Stimulated activated CD4-positive, alpha-beta T cell treated with anti-CD3 and anti-CD28 coated beads, TNF-alpha, amount 100 ng/mL, for 4 hours (primary cell): ENCODE results near the gene DLL1.

Experiments used
- DNase-seq, 3 experiments: peaks; one replicate each; pipeline ENCODE4 v3.0.0-alpha.2; 2020; ENCODE audit warnings: low read depth in 3 of 3

The DLL1 gene

DNA sequence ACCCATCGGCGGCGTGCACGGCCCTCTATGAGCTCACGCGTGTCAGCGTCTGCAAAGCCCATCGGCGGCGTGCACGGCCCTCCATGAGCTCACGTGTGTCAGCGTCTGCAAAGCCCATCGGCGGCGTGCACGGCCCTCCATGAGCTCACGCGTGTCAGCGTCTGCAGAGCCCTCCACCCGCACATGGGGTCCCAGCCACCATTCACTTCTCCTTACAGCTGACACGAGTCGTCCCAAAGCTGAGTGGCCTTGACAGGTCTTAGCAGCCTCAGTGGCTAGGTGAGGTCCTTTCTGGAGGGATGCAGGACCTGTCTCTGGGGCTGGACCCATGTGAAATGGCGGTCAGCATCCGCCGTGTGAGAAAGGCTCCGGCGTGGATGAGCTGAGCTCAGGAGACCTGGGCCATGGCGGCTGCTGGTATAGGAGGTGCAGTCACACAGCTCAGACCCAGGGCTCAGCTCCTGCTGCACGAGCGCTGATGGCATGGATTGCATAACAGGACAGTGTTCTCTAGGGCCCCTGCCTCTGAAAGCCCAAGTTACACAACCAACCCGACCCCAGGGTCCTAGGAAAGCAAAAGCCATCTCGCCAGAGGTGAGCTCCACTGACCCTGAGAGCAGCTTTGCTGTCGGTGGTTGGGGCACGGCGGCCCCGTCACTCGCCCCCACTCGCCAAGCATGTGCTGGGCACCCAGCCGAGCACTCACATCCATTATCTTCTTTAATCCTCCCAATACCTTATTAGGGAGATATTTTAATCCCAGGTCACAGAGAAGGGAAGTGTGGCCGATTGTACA is 38.9 kb downstream of the DLL1 start:
- no peak for DNase-seq

DNA sequence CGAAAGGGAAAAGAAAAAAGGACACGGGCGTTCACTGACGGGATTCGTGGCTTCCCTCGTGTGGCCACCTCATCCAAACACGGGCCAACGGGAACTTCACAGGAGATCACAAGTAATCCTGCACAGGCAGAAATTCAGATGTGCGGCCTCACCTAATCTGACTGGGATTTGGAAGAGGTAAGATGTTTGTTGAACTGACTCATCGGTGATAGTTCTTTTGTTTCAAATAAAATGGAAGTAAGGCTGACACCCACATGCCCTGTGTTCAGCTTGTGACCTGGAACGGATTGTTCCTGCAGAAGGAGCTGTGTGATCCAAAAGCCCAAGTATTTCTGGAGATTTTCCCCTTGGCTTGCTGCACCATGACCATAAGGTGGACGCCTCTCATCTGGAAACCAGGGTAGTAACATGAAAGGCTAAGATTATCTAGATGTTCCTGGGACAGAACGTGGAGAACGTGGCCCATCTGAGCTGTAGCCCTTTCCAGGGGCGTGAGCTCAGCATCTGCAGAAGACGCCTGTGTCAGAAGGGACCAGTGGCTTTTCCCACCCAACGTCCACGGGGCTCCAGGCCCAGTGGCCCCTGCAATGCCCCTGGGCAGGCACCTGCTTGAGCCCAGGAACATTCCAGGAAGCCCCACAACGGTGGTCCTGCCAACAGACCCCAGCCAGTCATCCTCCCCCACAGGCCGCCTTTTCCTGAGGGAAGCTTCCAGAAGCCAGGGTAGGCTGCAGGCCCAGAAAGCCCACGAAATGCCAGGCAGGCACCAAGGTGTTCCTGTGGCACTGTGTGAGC is 39.7 kb downstream of the DLL1 start:
- no peak for DNase-seq

DNA sequence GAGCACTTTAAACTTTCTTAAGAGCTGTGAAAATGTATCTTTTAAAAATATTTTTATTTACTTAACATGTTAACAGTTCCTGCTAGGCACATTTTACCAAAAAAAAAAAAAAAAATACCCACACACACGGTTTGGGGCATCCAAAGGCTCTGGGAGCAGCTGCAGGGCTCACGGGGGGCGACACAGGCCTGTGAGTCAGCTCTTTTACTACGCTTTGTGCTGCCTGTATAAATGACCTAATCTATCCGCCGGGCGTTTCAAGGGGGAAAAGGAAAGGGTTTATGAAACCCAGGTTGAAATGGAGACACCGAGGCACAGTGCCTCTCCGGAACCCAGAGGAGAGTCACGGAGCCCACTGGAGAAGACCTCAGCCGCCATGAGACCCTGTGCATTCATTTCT is 40.4 kb downstream of the DLL1 start:
- no peak for DNase-seq

DNA sequence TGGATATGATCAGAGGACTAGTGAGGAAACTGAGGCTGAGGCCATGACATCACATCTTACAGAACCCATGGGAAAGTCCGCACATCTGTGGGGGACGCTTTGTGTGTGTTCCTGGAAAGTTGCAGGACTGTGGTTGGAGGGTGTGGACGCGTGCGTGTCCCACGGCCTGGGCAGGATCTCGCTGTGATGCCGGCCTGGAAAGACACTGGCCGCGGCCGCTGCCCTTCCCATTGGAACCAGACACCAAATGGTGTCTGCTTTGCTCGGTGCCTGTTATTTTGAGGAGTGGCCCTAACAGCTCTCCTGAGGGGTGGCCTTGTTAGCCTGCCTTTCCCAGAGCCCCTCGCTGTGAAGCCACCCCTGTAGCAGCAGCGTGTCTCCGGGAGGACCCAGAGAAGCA is 41.1 kb downstream of the DLL1 start:
- no peak for DNase-seq

DNA sequence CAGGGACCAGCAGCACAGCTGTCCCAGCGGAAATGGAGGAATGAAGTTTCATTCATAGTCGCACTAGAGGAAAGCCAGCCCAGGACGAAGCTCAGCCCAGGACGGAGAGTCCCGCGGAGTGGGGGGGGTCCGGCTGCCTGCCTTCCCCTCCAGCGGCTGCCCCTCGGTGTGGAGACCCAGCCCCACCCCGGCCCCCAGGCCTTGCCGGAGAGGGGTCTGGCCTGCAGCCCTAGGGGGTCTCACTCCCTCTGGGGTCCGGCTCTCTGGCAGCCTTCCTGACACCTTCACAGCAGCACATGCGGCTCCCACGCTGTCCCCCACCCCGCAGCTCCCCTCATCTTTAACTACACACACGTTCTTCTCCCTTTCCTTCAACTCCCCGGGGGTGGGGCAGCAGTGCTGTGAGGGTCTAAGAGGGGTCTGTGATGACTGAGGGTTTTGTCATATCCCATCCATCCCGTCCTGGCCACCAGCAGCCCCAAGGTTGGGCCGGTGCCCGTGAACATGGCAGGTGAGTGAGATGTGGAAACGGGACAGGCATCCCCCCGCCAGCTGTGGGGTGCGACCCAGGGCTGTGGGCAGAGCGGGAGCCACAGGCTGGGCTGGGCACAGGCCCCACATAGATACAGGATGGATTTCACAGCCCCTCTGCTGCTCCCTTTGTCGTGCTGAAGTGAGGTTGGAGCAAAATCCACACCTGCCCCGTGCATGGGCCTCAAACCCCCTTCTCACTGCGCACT is 41.8 kb downstream of the DLL1 start:
- no peak for DNase-seq

DNA sequence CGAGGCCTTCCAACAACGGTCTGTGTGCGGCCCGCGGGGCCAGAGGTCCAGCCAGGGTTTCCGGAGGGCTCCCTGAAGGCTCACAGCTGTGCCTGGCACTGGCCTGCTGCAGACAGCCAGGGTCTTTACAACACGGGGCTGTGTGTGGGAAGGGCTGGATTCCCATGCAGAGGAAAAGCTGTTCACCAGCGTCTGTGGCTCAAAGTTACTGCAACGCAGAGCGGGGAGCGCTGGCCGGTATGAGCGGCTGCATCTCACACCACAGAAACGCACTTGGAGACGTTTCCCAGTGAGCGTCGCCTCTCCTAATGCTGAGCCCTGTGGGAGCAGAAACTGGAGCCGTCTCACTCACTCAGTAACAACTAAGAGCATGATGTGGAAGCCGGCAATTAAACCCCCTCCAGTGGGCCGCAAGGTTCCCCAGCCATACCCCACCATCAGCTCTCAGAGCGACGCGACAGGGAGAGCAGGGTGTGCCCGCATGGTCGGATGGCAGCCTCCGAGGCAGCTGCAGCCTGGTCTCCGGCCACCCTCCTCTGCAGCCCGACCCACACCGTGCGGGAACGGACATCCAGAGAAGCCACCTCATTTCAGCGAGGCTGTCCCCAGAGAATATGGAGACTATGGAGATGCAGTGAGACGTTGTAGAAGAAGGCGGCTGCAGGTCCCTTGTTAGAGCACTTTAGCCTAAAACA is 42.6 kb downstream of the DLL1 start:
- DNase-seq, result no peak

DNA sequence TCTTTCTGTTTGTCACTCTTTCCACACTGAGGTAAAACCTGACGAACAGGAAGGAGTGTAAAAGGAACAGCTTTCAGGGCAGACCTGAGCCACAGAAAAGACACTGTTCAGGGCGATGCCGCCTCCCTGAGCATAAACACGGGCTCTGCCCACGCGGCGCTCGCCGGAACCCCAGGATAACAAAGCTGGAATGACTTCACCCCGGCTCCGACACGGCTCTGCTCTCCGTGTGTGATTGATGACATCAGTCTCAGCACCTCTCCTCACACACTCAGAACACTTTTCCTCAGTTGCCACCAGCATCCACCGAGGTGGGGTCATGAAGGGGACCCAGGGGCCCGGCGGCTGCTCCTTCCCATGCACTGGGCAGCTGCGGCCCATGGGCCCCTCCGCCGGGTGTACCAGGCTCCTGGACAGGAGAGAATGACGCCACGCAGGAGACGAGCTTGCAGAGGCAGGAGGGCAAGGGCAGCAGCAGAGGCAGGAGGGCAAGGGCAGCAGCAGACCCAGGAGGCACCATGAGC is 43.6 kb downstream of the DLL1 start:
- no peak for DNase-seq

DNA sequence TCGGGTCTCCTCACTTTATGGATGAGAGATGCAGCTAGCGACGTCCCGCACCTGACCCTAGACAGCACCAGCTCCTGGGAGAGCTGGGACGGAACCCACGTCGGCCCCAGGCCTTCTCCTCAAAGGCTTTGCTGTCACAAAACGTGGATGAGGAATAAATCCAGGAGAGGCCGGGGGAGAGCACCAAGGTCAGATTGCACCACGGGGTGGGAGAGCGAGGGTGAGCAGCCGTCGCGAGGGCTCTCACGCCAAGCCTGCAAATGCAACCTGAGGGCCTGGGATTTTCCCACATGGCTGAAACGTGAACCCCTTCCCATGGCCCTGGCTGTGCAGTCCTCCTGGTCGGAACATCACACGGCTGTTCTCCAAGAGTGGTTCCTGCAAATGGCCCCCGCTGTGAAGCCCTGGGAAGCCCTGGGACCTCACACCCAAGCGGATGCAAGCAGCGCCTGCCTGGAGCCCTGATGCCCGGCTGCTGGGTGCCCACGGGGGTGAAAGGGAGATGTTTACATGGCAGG is 45.3 kb downstream of the DLL1 start:
- DNase-seq, result no peak

DNA sequence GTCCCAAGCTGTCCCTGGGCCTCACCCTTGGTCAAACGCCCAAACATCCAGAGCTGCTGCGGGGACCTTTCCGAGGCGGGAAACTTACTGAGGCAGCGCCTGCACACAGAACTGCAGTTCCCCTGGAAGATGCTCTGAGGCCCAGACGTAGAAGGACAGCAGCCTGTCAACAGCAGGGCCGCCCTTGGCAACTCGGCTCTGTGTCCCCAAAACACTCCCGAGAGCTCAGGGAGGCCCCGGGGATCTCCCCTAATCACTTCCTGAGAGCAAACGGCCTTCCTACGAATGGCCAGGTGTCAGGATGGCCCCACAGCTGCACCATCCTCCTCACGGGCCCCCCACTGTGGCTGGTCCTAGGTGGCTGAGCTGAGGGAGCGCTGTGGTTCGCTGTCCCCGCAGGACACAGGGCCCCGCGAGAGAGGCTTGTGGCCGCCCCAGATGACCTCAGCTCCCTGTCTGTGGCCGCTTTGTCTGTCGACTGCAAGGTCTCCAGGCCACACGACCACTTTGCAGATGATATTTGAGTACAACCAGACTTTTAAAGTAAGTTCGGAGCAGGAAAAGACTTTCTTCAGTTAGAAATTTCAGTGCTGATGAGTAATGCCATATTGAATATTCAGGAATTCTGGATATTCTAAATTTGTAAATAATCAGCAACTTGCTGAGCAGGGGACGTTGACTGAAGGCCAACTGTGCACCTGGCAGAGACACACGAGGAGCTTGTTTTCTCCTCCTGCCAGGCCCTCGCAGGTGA is 46.0 kb downstream of the DLL1 start:
- no peak for DNase-seq

DNA sequence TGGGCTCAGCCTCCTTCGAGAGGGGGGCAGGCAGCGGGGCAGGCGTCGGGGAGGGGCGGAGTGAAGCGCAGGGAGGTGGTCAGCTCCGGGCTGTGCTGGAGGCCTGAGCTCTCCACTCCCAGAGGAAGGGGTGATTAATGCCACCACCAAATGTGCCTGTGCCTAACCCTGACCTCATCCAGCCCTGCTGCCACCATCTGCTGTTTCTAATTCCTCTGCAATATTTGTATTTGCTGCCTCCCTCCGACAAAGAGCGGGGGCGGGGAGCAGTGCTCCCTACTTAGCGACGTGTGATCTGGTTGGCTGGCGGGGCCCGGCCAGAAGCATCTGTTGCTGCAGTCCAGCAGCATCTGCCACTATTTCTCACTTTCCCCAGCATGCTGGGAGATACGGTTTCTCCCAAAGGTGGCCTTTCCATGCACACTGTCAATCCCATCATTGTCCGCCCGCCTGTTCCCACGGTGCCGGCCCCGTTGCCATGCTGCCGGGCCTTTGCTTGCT is 47.0 kb downstream of the DLL1 start:
- DNase-seq, result no peak

DNA sequence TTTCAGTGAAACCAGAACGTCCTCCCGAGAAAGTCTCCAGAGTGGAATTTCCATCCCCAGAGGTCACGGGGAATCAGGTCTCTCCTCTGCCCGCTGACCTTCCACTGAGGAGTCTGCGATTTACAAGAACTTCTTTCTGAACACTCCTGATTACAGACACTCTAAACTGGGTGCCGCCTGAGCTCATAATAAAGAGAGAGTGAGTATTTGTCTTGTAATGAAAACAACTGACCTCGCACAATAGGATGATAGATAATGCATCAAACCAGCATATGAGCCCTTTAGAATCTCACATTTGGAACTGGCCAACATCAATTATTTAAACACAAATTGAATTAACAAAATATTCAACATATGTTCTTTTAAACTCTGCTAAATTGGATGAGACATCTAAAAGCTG is 47.5 kb downstream of the DLL1 start:
- DNase-seq, result no peak

DNA sequence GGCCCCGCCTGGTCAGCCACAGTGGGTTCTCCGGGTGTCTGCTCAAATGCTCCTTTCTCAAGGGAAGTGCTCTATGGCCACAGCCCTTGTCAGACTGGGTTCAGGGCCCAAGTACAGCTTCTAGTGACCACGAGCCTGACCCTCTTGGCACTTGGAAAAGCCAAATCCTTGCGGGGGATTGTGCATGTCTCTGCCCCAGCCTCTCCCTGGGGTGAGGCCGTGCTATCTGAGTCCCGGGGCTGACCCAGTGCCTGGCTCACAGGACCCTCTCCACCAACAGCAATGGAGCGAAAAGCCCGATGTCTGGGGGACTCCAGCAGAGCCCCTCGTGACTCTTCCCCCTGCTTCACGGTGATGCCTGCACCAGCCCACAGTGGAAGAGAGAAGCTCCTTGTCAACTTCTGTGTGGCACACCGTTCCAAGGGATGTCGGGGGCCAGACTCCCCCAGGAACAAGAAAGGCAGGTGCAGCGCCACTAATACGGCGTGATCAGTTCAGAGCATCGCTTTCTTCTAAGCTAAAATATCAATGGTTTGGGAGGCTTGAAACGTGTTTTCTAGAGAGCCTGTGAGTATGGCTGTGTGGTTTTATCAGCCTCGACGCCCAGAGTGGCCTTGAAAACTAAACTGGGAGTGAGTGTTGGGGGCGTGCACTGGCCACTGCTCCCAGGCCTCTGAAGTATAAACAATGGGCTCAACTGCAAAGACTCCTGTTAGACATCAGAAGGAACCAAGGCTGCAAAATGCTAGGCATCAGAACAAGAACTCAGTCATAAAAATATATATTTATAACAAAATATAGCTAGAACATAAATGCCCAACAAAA is 51.9 kb downstream of the DLL1 start:
- DNase-seq, result no peak

DNA sequence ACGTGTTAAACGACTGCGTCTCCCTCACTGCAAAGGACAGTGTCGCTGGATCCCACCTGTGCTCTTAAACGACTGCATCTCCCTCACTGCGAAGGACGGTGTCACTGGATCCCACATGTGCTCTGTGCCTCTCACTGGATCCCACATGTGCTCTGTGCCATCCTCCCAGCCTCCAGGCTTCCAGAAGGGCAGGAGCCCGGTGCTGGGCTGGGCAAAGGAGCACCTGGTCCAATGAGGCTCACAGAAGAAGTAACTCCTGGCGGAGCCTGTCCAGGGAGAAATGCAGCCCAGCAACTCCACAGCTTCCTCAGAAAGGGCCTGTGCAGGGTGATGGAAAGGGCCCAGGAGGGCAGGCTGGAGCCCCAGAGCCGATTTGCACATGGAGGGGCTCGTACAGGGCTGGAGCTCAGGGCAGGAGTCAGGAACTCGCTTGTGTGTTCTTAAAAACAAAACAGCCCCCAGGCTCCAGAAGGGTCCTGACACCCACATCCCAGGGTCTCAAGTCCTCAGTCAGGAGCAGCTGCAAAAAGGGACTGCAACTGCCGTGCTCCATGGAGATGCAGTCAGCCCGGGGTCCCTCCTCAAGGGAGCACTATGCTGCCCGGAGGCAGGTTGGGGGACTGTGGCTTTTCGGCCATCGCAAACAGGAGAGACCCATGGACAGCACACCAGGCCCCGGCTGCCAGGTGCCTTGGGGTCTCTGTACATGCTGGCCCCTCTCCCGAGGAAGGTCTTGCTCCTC is 52.7 kb downstream of the DLL1 start:
- DNase-seq, result no peak

DNA sequence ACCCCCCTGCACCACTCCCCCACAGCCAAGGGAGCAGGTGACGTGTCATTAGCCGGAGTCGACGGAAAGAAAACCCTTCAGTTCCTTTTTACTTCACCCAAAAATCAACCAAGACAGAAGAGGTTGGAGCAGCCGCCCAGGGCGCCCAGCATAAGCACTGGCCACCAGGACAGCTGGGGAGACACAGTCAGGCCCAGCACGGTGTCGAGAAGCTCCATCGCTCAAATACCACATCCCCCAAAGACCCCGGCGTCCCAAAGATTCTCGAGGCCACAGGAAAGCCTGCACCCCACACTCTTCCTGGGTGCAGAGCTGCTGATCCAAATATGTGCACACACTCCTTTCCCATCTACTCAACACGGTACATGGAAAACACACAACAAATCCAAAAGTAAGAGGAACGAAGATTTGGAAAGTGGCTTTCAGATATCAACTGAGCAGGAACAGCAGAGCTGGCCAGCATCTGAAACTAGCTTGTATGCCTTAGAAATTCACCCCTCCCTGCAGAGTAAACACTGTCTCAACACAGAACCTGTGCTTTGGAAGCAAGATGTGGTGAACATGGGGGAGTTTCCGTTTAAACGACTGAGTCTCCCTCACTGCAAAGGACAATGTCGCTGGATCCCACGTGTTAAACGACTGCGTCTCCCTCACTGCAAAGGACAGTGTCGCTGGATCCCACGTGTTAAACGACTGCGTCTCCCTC is 54.6 kb downstream of the DLL1 start:
- no peak for DNase-seq

DNA sequence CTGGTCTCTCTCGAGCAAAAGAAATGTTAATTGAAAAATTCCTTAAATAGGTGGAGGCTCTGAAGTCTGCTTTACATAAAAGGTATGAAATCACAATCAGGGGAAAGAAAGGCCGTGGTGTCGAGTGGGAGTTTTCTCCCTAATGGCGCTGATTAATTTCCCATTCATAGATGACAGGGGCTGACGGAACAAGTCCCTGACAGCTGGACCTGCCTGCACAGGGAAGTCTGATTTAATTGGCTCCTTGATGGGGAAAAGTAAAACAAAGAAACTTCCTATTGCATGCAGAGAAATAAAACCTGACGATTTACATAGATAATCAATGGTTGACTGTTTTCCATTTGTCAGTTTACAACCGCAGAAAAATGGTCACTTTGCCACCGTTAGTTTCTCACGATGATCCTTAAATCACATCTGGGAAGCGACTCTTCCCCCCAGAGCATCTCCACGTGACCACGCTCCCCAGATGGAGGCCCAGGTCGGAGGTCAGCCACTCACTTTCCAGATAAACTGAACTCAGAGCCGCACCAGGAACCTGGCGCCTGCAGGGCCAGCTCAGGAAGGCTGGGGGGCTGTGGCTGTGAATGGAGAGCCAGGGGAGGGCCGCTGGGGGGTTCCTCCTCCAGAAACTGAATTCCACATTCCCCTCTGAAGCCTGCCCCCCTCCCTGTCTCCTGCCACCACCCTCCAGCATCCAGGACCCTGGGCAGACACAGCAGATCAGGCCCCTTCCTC is 55.3 kb downstream of the DLL1 start:
- no peak for DNase-seq

DNA sequence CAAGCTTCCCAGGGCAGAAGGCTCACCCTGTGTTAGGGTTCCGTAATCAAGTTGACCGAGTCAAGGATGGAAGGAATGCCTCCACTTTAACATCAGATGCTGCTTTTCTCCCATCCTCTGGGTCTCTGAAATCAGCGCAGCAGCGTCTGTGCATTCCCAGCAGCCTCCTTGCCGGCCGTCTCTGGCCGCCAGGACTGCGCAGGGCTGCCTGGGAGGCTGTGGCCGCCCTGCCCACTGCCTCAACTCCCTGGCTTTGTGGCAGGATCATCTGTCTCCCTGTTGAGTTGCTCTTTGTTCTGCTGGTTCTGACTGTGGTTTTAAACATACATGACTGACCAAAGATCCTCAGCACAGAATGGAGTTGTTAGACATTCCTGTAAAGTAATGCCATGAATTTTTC is 56.5 kb downstream of the DLL1 start:
- DNase-seq, result no peak
